Measurements from ENCODE around the gene FOXJ1. TPM values are rescaled to one million over a fixed set of nuclear protein-coding genes. Genes with fewer than 3 reads are reported as not detected.

The FOXJ1 gene
- total and polyA plus RNA-seq, 2 experiments from 2014 or later = 1.1 to 1.6 TPM

- no peak overlapping the region for H3K27ac ChIP-seq
- no peaks in the 10 kb centered on the region for H3K27me3 ChIP-seq
- 94% methylated on average over 22 of the region's 22 CpGs for WGBS (ENCODE audit: low lambda C conversion rate, missing lambda C conversion rate)
These were observed 5.2 kb upstream of the FOXJ1 start for GRCh38 chr17:76146053-76146851.

GRCh38 chr17:76145231-76146052 is 4.4 kb upstream of the FOXJ1 start:
- DNase-seq (ENCODE audit: low spot score) = no peak
- Histone ChIP-seq H3K9me3 (ENCODE audit: low read depth) (no peaks in the 10 kb centered on the region), H3K4me3 (no peak overlapping the region), H2AFZ (no peak overlapping the region), H3K36me3 (replicated peaks; ENCODE audit: insufficient read depth, low read depth) (no peaks in the 10 kb centered on the region), H4K20me1 (ENCODE audit: insufficient read depth, poor library complexity, severe bottlenecking) (no peaks in the 10 kb centered on the region), H3K4me1 (ENCODE audit: insufficient read depth) (peaks cover 6% of the 10 kb centered on the region), H3K79me2 (no peaks in the 10 kb centered on the region), H3K27ac (no peak overlapping the region), H3K27me3 (peaks cover 5% of the 10 kb centered on the region), H3K9me2 (replicated peaks; ENCODE audit: insufficient read depth) (no peaks in the 10 kb centered on the region), H3K4me2 (no peak overlapping the region)
- no peak for TF ChIP-seq CTCF (IDR thresholded peaks at IDR 0.05; ENCODE audit: poor library complexity)
- TF ChIP-seq EZH2phosphoT487 (IDR thresholded peaks at IDR 0.05; ENCODE audit: low read depth, severe bottlenecking, unreplicated experiment) = no peak
- TF ChIP-seq EZH2 (IDR thresholded peaks at IDR 0.05; ENCODE audit: borderline replicate concordance) = no peak
- WGBS (ENCODE audit: low lambda C conversion rate, missing lambda C conversion rate) = 82% methylated on average over 25 of the region's 25 CpGs

More at GRCh38 chr17:76146053-76146851, 5.2 kb upstream of the FOXJ1 start:
- Histone ChIP-seq H3K4me3 (no peak overlapping the region), H4K20me1 (ENCODE audit: insufficient read depth, poor library complexity, severe bottlenecking) (no peaks in the 10 kb centered on the region), H3K9me2 (replicated peaks; ENCODE audit: insufficient read depth) (no peaks in the 10 kb centered on the region), H2AFZ (no peak overlapping the region), H3K9me3 (ENCODE audit: low read depth) (no peaks in the 10 kb centered on the region), H3K4me2 (no peak overlapping the region), H3K4me1 (ENCODE audit: insufficient read depth) (no peaks in the 10 kb centered on the region), H3K79me2 (no peaks in the 10 kb centered on the region), H3K36me3 (replicated peaks; ENCODE audit: insufficient read depth, low read depth) (no peaks in the 10 kb centered on the region)
- DNase-seq (ENCODE audit: low spot score) = no peak
- no peak for TF ChIP-seq EZH2 (IDR thresholded peaks at IDR 0.05; ENCODE audit: borderline replicate concordance)
- no peak for TF ChIP-seq EZH2phosphoT487 (IDR thresholded peaks at IDR 0.05; ENCODE audit: low read depth, severe bottlenecking, unreplicated experiment)
- TF ChIP-seq CTCF (IDR thresholded peaks at IDR 0.05; ENCODE audit: poor library complexity) = no peak

GRCh38 chr17:76142585-76143041 is 1.6 kb upstream of the FOXJ1 start:
- no peak overlapping the region for H2AFZ ChIP-seq
- H3K4me2 ChIP-seq = no peak overlapping the region
- WGBS (ENCODE audit: low lambda C conversion rate, missing lambda C conversion rate) = 79% methylated on average over 6 of the region's 6 CpGs
- no peaks in the 10 kb centered on the region for H3K9me3 ChIP-seq (ENCODE audit: low read depth)
- H3K4me3 ChIP-seq = no peak overlapping the region
- no peaks in the 10 kb centered on the region for H4K20me1 ChIP-seq (ENCODE audit: insufficient read depth, poor library complexity, severe bottlenecking)
- TF ChIP-seq EZH2 (IDR thresholded peaks at IDR 0.05; ENCODE audit: borderline replicate concordance) (no peak), EZH2phosphoT487 (IDR thresholded peaks at IDR 0.05; ENCODE audit: low read depth, severe bottlenecking, unreplicated experiment) (no peak), CTCF (IDR thresholded peaks at IDR 0.05; ENCODE audit: poor library complexity) (no peak)
- no peaks in the 10 kb centered on the region for H3K79me2 ChIP-seq
- no peak for DNase-seq (ENCODE audit: low spot score)
- no peak overlapping the region for H3K27ac ChIP-seq
- peaks cover 29% of the 10 kb centered on the region for H3K4me1 ChIP-seq (ENCODE audit: insufficient read depth)
- H3K9me2 ChIP-seq (replicated peaks; ENCODE audit: insufficient read depth) = no peaks in the 10 kb centered on the region
- peaks cover 34% of the 10 kb centered on the region for H3K27me3 ChIP-seq
- H3K36me3 ChIP-seq (replicated peaks; ENCODE audit: insufficient read depth, low read depth) = no peaks in the 10 kb centered on the region
